ENCODE measurements around the gene PRDM16.

The PRDM16 gene

DNA sequence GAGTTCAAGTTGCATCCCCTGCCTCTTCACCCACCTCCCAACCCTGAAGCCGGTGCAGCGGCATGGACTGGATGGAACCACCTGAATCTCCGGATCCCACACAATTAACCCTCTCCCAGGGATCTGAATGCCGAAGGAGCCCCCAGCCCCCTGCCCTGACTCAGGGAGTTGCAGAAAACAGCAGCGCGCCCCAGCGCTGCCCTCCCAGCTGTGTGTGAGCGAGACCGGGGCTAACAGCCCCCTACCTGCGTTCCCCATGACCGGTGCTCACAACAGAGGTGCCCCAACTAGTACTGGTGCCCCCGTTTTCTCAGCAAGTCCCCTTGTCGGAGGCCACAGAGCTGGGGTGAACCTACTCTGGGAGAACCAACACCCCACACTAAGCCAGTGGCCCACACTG is 136.8 kb downstream of the PRDM16 start:
- TF ChIP-seq CTCF (conservative IDR thresholded peaks at IDR 0.05; ENCODE audit: low read depth, low read length) = no peak
- no peak for DNase-seq (ENCODE audit: low read depth)
- H3K4me3 ChIP-seq (ENCODE audit: low read depth, low read length) = no peak overlapping the region

- no peak for TF ChIP-seq CTCF (conservative IDR thresholded peaks at IDR 0.05; ENCODE audit: low read depth, low read length)
Measured at GRCh38 chr1:3206696-3207095, 137.7 kb downstream of the PRDM16 start.

DNA sequence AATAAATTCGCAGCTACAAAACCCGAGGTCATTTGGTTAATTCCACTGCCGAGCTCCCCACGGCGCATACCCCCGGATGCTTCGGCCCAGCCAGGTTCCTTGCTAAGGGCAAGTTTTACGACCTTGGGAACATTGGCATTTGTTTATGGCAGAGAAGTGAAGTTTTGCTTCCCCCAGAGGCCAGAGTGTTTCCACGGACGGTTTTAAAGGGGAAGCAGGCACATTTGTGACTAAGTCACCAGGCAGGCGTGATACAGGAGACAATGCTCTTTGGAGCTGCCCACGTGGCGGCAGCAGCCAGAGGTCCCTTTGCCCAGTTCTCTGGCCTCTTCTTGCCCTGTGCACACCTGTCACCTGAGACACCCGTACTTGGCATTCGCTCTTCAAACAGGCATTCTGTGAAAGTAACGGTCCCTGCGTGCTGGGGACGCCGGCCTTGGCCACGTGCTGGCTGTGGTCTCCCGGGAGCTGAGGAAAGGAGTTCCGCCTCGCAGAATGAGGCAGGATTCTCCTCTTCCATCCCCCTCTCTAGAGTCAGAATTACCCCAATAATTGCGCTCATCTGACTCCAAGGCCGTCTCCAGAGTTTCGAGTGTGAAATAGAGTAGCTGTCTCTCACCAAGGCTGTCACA is 138.3 kb downstream of the PRDM16 start:
- TF ChIP-seq CTCF (conservative IDR thresholded peaks at IDR 0.05; ENCODE audit: low read depth, low read length) = no peak
- no peak for DNase-seq (ENCODE audit: low read depth)
- no peak overlapping the region for H3K4me3 ChIP-seq (ENCODE audit: low read depth, low read length)

More at GRCh38 chr1:3206696-3207095, 137.7 kb downstream of the PRDM16 start:
- DNase-seq (ENCODE audit: low read depth) = no peak
- H3K4me3 ChIP-seq (ENCODE audit: low read depth, low read length) = no peak overlapping the region

GRCh38 chr1:3208819-3209200 is 139.8 kb downstream of the PRDM16 start:
- no peak overlapping the region for H3K4me3 ChIP-seq (ENCODE audit: low read depth, low read length)
- DNase-seq (ENCODE audit: low read depth) = no peak
- TF ChIP-seq CTCF (conservative IDR thresholded peaks at IDR 0.05; ENCODE audit: low read depth, low read length) = no peak

DNA sequence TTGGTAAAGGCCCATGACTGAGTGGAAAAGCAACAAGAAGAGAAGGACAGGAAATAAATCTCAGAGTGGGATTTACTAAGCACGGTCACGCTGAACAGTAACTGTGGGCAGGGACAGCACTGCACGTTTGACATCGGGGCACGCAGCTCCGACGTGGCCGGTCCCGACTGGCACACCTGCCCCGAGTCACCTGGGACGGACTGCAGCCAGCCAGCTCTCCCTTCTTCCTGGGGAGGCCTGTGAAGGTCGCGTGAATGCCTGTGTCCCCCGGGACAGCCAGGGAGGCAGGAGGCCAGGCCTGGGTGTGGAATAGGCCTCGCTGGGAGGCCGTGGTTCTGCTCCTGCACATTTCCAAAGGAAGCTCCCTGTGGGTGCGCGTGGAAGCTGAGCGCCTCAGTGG is 140.2 kb downstream of the PRDM16 start:
- no peak for DNase-seq (ENCODE audit: low read depth)
- no peak for TF ChIP-seq CTCF (conservative IDR thresholded peaks at IDR 0.05; ENCODE audit: low read depth, low read length)
- no peak overlapping the region for H3K4me3 ChIP-seq (ENCODE audit: low read depth, low read length)

- no peak for TF ChIP-seq CTCF (conservative IDR thresholded peaks at IDR 0.05; ENCODE audit: low read depth, low read length)
- H3K4me3 ChIP-seq (ENCODE audit: low read depth, low read length) = no peak overlapping the region
- DNase-seq (ENCODE audit: low read depth) = no peak
Measured at GRCh38 chr1:3211582-3212375, 142.8 kb downstream of the PRDM16 start.

Data from choroid plexus epithelial cell (primary cell).